HG03097 (cell line): Measurements from ENCODE around the gene AQR.

ENCODE experiments used
- ATAC-seq: cut with Tn5 transposase; IDR thresholded peaks from one replicate; pipeline ENCODE4 v1.9.1; 2021; ENCODE audit not compliant: unreplicated experiment, low FRiP score

AQR gene

GRCh38 chr15:34883633-34884032 lies 85.9 kb downstream of the AQR start:
- ATAC-seq, result no peak

DNA sequence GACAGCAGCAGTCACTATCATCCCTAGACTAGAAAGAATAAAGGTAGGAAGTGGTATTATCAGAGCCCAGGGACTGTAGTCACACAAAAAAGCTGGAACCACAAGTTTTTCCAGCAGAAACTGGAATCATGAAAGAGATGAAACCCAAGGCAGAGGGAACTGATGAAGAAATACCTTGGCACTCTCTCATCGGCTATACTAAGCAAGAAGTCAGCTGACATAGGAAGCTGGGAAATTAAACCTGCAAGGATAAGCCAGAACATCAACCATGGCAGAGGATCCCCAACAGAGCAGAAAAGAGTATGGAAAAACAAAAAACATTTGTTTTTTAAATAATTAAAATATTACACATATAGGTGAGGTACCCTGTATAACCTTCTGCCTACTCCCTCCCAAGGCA lies 86.5 kb downstream of the AQR start:
- ATAC-seq, result no peak

DNA sequence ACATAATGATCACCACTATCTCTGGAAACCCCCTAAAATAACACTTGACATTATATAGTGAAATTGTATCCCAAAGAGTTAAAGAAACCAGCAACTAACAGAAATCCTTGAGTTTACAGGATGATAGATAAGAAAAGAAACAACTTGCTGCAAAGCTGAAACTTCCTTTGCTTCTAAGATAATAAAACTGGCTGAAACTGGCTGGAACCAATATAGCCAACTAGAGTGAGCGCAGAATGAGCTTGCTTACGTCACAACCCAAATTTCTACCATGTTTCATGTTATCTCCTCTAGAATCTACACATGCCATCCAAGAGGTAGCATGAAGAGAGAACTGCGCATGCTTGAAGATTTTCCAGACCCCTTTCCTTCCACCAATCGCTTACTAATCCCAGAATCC lies 90.4 kb downstream of the AQR start:
- no peak for ATAC-seq

DNA sequence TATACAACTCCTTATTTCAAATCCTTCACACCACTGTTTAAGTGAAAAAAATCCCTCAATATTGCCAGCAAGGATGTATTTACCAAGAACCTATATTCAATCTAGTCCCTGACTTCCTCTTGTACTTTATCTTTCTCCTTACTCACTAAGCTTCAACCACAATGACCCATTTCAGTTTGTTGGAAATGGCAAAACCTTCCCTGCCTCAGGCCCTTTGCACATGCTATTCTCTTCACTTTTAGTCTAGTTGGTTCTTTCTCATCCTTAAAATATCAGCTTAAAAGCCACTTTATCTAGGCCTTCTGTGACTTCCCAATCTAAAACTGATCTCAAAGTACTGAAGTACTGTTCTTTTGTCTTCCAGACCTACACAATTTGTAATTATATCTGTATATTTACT lies 92.9 kb downstream of the AQR start:
- no peak for ATAC-seq

GRCh38 chr15:34869110-34869509 lies 100.4 kb downstream of the AQR start:
- no peak for ATAC-seq

DNA sequence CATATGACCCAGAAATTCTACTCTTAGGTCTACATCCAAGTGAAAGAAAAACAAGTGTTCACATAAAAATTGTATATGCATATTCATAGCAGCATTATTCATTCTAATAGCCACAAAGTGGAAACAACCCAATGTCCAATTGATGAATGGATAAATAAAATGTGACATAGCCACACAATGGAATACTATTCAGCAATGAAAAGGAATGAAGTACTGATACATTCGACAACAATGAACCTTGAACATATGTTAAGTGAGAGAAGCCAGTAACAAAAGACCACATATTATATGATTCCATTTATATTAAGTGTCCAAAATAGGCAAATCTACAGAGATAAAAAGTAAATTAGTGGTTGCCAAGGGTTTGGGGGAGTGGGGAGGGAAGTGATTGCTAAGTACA lies 104.0 kb downstream of the AQR start:
- no peak for ATAC-seq

GRCh38 chr15:34861214-34861613 lies 108.3 kb downstream of the AQR start:
- no peak for ATAC-seq

- no peak for ATAC-seq
Measured at GRCh38 chr15:34855893-34856292, 113.6 kb downstream of the AQR start.

GRCh38 chr15:34855413-34855812 lies 114.1 kb downstream of the AQR start:
- no peak for ATAC-seq

- no peak for ATAC-seq
Measured at GRCh38 chr15:34854232-34854631, 115.3 kb downstream of the AQR start.

GRCh38 chr15:34853001-34853758 lies 116.4 kb downstream of the AQR start:
- no peak for ATAC-seq

DNA sequence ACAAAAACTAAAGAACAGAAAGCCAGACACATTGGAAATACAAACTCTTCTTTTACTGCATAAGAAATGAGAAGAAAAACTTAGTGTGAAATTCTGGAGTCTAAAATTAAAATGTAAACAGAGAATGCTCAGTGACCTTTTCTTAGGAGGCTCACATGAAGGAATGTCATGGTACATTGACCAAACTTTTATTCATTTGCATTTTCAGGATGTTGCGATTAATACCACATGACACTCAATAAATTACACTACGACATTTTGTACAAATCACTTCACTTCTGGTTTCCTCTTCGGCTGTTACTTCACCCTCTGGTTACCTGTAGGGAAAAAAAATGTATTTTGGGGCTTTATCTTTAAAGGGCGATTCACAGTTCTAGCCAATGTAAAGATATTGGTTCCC lies 117.8 kb downstream of the AQR start:
- no peak for ATAC-seq

GRCh38 chr15:34851007-34851406 lies 118.5 kb downstream of the AQR start:
- ATAC-seq, result no peak

DNA sequence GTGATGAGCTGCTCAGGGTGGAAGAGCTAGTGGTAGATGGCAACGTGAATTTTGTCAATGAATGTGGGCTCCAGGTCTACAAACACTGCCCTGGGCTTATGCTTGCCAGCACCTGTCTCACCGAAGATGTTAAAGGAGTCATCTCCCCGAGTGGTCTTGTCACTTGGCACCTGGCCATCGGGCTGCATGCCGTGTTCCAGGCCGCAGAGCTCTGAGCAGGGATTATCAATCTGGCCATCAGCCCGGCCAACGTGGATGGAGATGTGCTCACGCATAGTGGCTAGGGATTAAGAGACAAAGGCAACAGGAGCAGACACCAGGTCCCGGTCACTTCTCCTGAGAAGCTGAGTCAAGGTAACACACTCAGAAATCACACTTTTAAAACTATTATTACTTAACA lies 119.4 kb downstream of the AQR start:
- no peak for ATAC-seq

DNA sequence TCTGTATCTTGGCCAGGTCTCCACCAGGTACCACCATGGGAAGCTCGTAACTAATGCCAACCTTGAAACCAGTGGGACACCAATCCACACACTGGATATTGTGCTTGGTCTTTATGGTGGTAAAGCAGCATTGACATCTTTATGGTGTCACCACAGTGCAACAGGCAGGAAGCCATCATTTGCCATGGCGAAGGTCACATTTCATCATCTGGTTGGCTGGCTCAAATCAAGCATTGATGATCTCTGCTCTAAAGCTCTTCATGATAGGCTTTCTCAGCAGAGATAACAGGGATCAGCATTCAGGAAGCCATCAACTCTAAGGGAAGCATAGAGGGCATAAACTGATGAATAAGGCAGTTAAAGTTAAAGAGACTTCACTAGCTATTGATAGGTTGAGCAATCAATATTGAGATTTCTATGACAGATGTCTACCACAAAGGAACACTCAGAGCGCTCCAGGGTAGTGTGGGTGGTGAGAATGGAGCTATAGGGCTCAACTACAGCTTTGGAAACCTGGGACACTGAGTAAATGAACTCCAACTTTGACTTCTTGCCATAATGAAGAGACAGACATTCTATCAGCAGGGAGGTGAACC lies 120.1 kb downstream of the AQR start:
- no peak for ATAC-seq

GRCh38 chr15:34847598-34847997 lies 121.9 kb downstream of the AQR start:
- no peak for ATAC-seq

GRCh38 chr15:34841262-34841725 lies 128.2 kb downstream of the AQR start:
- no peak for ATAC-seq

DNA sequence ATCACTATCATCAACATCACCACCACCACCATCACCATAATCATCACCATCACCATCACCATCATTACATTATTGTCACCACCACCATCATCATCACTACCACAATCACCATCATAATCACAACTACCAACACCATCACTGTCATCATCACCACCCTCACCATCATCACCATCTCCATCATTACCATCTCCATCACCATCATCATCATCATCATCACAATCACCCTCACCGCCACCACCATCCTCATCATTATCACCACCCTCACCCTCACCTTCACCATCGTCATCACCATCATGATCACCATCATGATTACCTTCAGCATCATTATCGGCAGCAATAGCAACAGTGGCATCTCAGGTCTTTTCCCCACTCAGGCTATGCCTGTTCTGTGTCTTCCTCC lies 131.3 kb downstream of the AQR start:
- no peak for ATAC-seq

GRCh38 chr15:34837246-34838016 lies 132.1 kb downstream of the AQR start:
- ATAC-seq, result no peak

GRCh38 chr15:34828145-34828911 lies 141.2 kb downstream of the AQR start:
- ATAC-seq, result no peak

DNA sequence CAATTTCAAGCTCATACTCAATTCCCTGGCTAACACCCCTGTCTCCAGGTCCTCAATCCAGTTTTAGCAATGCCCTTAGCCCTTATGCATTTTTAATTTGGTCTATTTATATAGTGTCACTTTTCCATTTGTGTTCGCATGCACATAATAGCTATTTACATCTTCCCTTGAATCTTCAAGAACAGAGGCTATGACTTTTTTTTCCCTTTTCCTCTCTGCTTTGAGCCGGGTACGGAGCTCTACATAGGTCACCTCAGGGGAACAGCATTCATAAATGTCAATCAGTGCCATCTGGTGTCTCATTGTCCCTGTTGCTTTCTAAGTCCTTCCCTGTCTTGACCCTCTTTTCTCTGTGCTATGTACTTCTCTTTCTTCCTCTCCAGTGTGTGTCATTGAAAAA lies 147.7 kb downstream of the AQR start:
- no peak for ATAC-seq
